Ovary (tissue), 9 donors: ENCODE data around the gene FAM177B. TPM values are rescaled to one million over a fixed set of nuclear protein-coding genes. Genes with fewer than 3 reads are reported as not detected.
"Not testable (repeated sequence)": the region's sequence is repeated elsewhere in the genome, so short reads cannot be mapped to it uniquely, and the experiment has no call there.

ENCODE experiments used
- DNase-seq, 5 donors: peaks; one replicate each; pipeline ENCODE4 v3.0.0-alpha.2; 2019 to 2020
- H3K27ac ChIP-seq, 2 donors: fragments of 200-600 bp; one replicate each; pipeline versions ENCODE4 v1.5.1 to v1.8.0; 2019 to 2022
- H3K27me3 ChIP-seq: fragments of 200-600 bp; one replicate; pipeline ENCODE4 v1.8.0; 2022
- H3K36me3 ChIP-seq: fragments of 200-600 bp; sonication (generic); one replicate; pipeline ENCODE4 v1.5.1; 2019
- H3K4me1 ChIP-seq: one replicate; pipeline ENCODE4 v1.8.1; 2013; ENCODE audit warnings: mild to moderate bottlenecking, moderate library complexity; ENCODE audit not compliant: insufficient read depth
- H3K4me3 ChIP-seq: fragments of 200-600 bp; sonication (generic); one replicate; pipeline ENCODE4 v1.5.1; 2017
- H3K9me3 ChIP-seq, 2 donors: fragments of 200-600 bp in 1 of 2; sonication (generic) in 1 of 2; one replicate each; pipeline versions ENCODE4 v1.5.1 to v1.8.1; 2013 to 2019; ENCODE audit warnings: mild to moderate bottlenecking in 1 of 2, moderate library complexity in 1 of 2
- CTCF ChIP-seq, 3 donors: fragments of 450-650 bp in 2 of 3; fragments of 200-600 bp in 1 of 3; IDR thresholded peaks; one replicate each; pipeline versions ENCODE4 v1.5.1 to v1.8.0; 2016 to 2022; ENCODE audit warnings: antibody characterized with exemption in 3 of 3, mild to moderate bottlenecking in 1 of 3
- EP300 ChIP-seq: sonication (generic); formaldehyde crosslinking; IDR thresholded peaks from one replicate; pipeline ENCODE4 v1.6.1; 2017; ENCODE audit warnings: antibody characterized with exemption
- POLR2A ChIP-seq: fragments of 450-650 bp; IDR thresholded peaks from one replicate; pipeline ENCODE4 v1.6.1; 2017; ENCODE audit warnings: antibody characterized with exemption, mild to moderate bottlenecking, moderate library complexity
- WGBS, 3 donors: extraction: QIAGEN DNeasy Blood & Tissue Kit in 1 of 3; methylation state at CpG; one replicate each; pipeline versions ENCODE4 v1.1.5 to v1.1.7; 2013 to 2017; 5-methylcytosine and 5-hydroxymethylcytosine counted together
- intact Hi-C, 4 donors: fragments of 100-400 bp; cut with DNase I; formaldehyde crosslinking; loops; one replicate each; pipeline versions ENCODE4 v1.11.0 to v1.15.1; 2022 to 2023
- polyA plus RNA-seq, 2 donors: library from polyadenylated mRNA; stranded (reverse); fragments of 200-250 nt in 1 of 2; fragments of 350-450 nt in 1 of 2; fragmentation: Illumina TruSeq in 1 of 2; extraction: RNeasy Lipid Tissue Mini Kit (QIAGEN cat#74804) in 1 of 2; gene quantifications; one replicate each; pipeline ENCODE4 v1.2.3, GENCODE V29; 2013 to 2014
- total RNA-seq, 7 donors: library from RNA; depleted of rRNA in 2 of 7; stranded (reverse); fragments of >200 nt in 2 of 7; fragmentation: NEBNext Ultra II Directional in 3 of 7; extraction: Animal tissue kit (Norgen Biotek cat#: 25700) in 3 of 7; gene quantifications; one replicate each; pipeline versions ENCODE4 v1.1.0 to v1.2.4, GENCODE V29; 2016 to 2023
- donor health status: DM: no; HTN: no; CAD: no; lungs with moderate emphysema.
- donor health status: DM: no; HTN: no; CAD: no.
- donor health status: Bipolar disorder and iron deficiency.
- donor health status: DM: yes; HTN: yes; CAD: no.
- donor health status: DM: no; HTN: no; CAD: no.
- donor health status: DM: yes; HTN: yes; CAD: no.

Gene FAM177B
- total and polyA plus RNA-seq, 9 donors = 0.23 to 0.55 (median 0.34) TPM; not detected in 6

GRCh38 chr1:222754366-222755139 lies 17.6 kb downstream of the FAM177B start:
- TF ChIP-seq EP300 = no peak
- no peak for TF ChIP-seq CTCF (IDR thresholded peaks at IDR 0.05)
- no peak for TF ChIP-seq POLR2A
- H3K9me3 ChIP-seq = no peaks in the 10 kb centered on the region
- peak in 1 of 5 donors; percentile 24 for DNase-seq
- 60 to 66% (median 66%) methylated on average over 10 of the region's 10 CpGs for WGBS, 3 donors
- H3K36me3 ChIP-seq = no peaks in the 10 kb centered on the region
- no peaks in the 10 kb centered on the region for H3K27me3 ChIP-seq
- no peak overlapping the region for H3K27ac ChIP-seq
- no peak overlapping the region for H3K4me3 ChIP-seq
- intact Hi-C loops = no loop called here
- H3K4me1 ChIP-seq = no peaks in the 10 kb centered on the region

GRCh38 chr1:222757646-222758268 lies 20.8 kb downstream of the FAM177B start:
- Histone ChIP-seq H3K36me3 (no peaks in the 10 kb centered on the region), H3K4me3 (no peak overlapping the region), H3K4me1 (no peaks in the 10 kb centered on the region), H3K9me3 (no peaks in the 10 kb centered on the region), H3K27me3 (no peaks in the 10 kb centered on the region), H3K27ac (no peak overlapping the region)
- no peak for DNase-seq
- WGBS, 3 donors = 69 to 80% (median 78%) methylated on average over 10 of the region's 10 CpGs
- no peak for TF ChIP-seq POLR2A
- TF ChIP-seq CTCF (IDR thresholded peaks at IDR 0.05) = no peak
- no peak for TF ChIP-seq EP300
- intact Hi-C loops = no loop called here

- Histone ChIP-seq H3K4me1 (no peaks in the 10 kb centered on the region), H3K36me3 (no peaks in the 10 kb centered on the region), H3K27me3 (no peaks in the 10 kb centered on the region), H3K4me3 (no peak overlapping the region), H3K27ac (no peak overlapping the region), H3K9me3 (no peaks in the 10 kb centered on the region)
- WGBS, 3 donors = 81 to 82% (median 82%) methylated on average over 5 of the region's 5 CpGs
- TF ChIP-seq POLR2A (no peak), CTCF (IDR thresholded peaks at IDR 0.05) (no peak), EP300 (no peak)
- no peak for DNase-seq
- intact Hi-C loops = no loop called here
Observed at GRCh38 chr1:222759451-222760035, 22.5 kb downstream of the FAM177B start.

- Histone ChIP-seq H3K27ac (no peak overlapping the region), H3K9me3 (no peaks in the 10 kb centered on the region), H3K36me3 (no peaks in the 10 kb centered on the region), H3K27me3 (no peaks in the 10 kb centered on the region), H3K4me1 (no peaks in the 10 kb centered on the region), H3K4me3 (no peak overlapping the region)
- intact Hi-C loops = no loop called here
- TF ChIP-seq EP300 (no peak), POLR2A (no peak), CTCF (IDR thresholded peaks at IDR 0.05) (no peak)
- WGBS, 3 donors = 52 to 71% (median 65%) methylated on average over 1 of the region's 1 CpG
- DNase-seq = no peak
Observed at GRCh38 chr1:222761083-222761482, 24.1 kb downstream of the FAM177B start.

GRCh38 chr1:222762178-222762577 lies 25.2 kb downstream of the FAM177B start:
- DNase-seq, H3K4me1 ChIP-seq, H3K4me3 ChIP-seq, H3K9me3 ChIP-seq, H3K27me3 ChIP-seq, H3K36me3 ChIP-seq, intact Hi-C loops, H3K27ac ChIP-seq: not testable (repeated sequence)
- 45 to 96% (median 47%) methylated on average over 4 of the region's 4 CpGs for WGBS, 3 donors
